AG04450 (cell line): ENCODE measurements around the gene CDC5L. TPM values are rescaled to one million over a fixed set of nuclear protein-coding genes. Genes with fewer than 3 reads are reported as not detected.

Source experiments
- CTCF ChIA-PET: fragments of 300-600, 350-600 bp; formaldehyde crosslinking; extraction: SDS; loops from one replicate; lab custom pipeline; 2022; ENCODE audit warnings: antibody characterized with exemption, inconsistent platforms; lab: Charles Lee
- POLR2A ChIA-PET: fragments of 350-600 bp; formaldehyde crosslinking; extraction: SDS; loops from one replicate; lab custom pipeline; 2021; ENCODE audit warnings: antibody characterized with exemption, inconsistent platforms; lab: Yijun Ruan, JAX
- DNase-seq: peaks from one replicate; pipeline ENCODE4 v3.0.0-alpha.2; 2011; ENCODE audit warnings: low read depth, low spot score
- H3K27ac ChIP-seq: one replicate; pipeline ENCODE4 v1.5.1; 2012; ENCODE audit warnings: low read depth, low read length, control low read depth
- H3K27me3 ChIP-seq: one replicate; pipeline ENCODE4 v1.6.0; 2012; ENCODE audit warnings: low read length; ENCODE audit not compliant: control insufficient read depth, insufficient read depth
- H3K4me3 ChIP-seq: 2 replicates; pipeline ENCODE4 v1.5.1; 2011; ENCODE audit warnings: mild to moderate bottlenecking, low read depth, low read length, control low read depth
- H3K9me3 ChIP-seq: 2 replicates; pipeline ENCODE4 v1.5.1; 2012; ENCODE audit warnings: low read length; ENCODE audit not compliant: control insufficient read depth, insufficient read depth
- polyA plus RNA-seq: library from polyadenylated mRNA; depleted of rRNA; stranded (reverse); fragments of >200 nt; gene quantifications from 2 replicates; pipeline ENCODE4 v1.2.3, GENCODE V29; 2011
- TF ChIP-seq, protein P1 (sequence below): IDR thresholded peaks from 2 replicates; pipeline ENCODE4 v1.5.1; 2011; ENCODE audit warnings: low read depth, low read length, control low read depth, inconsistent platforms

CDC5L gene
- polyA plus RNA-seq, 1 experiment: 22.4 TPM

GRCh38 chr6:44464527-44465310 is 77.2 kb downstream of the CDC5L start:
- no peak overlapping the region for H3K4me3 ChIP-seq
- no peak for DNase-seq
- ChIA-PET POLR2A (no interaction called here), CTCF (interaction anchor here (1.2 to 13.6 kb wide), 4 partner anchors 9 to 152 kb away, joined by 4 to 190 read pairs (median 20); partner anchors contain the start of gene AARS2)
- no peaks in the 10 kb centered on the region; the same call in 1 of the 2 replicates for H3K9me3 ChIP-seq
- no peaks in the 10 kb centered on the region for H3K27me3 ChIP-seq
- no peak overlapping the region for H3K27ac ChIP-seq
- TF ChIP-seq, protein P1, sequence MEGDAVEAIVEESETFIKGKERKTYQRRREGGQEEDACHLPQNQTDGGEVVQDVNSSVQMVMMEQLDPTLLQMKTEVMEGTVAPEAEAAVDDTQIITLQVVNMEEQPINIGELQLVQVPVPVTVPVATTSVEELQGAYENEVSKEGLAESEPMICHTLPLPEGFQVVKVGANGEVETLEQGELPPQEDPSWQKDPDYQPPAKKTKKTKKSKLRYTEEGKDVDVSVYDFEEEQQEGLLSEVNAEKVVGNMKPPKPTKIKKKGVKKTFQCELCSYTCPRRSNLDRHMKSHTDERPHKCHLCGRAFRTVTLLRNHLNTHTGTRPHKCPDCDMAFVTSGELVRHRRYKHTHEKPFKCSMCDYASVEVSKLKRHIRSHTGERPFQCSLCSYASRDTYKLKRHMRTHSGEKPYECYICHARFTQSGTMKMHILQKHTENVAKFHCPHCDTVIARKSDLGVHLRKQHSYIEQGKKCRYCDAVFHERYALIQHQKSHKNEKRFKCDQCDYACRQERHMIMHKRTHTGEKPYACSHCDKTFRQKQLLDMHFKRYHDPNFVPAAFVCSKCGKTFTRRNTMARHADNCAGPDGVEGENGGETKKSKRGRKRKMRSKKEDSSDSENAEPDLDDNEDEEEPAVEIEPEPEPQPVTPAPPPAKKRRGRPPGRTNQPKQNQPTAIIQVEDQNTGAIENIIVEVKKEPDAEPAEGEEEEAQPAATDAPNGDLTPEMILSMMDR: no peak

GRCh38 chr6:44466955-44467354 is 79.4 kb downstream of the CDC5L start:
- CTCF ChIA-PET: interaction anchor here (1.1 to 3.1 kb wide), 3 partner anchors 8 to 36 kb away, joined by 3 to 32 read pairs (median 9); no protein-coding TSS in a partner anchor
- no peaks in the 10 kb centered on the region; the same call in 1 of the 2 replicates for H3K9me3 ChIP-seq
- TF ChIP-seq, protein P1: no peak
- no peak overlapping the region for H3K4me3 ChIP-seq
- no peak for DNase-seq
- no peak overlapping the region for H3K27ac ChIP-seq
- peaks cover 3% of the 10 kb centered on the region for H3K27me3 ChIP-seq
- POLR2A ChIA-PET: no interaction called here

GRCh38 chr6:44468835-44469234 is 81.3 kb downstream of the CDC5L start:
- Histone ChIP-seq H3K27me3 (peaks cover 5% of the 10 kb centered on the region), H3K27ac (no peak overlapping the region), H3K9me3 (no peaks in the 10 kb centered on the region; the same call in 1 of the 2 replicates), H3K4me3 (no peak overlapping the region)
- TF ChIP-seq, protein P1: no peak
- ChIA-PET POLR2A (no interaction called here), CTCF (interaction anchor here (0.6 to 4.1 kb wide), 9 partner anchors 7 to 1197 kb away, joined by 3 to 40 read pairs (median 4); no protein-coding TSS in a partner anchor)
- DNase-seq: no peak

DNA sequence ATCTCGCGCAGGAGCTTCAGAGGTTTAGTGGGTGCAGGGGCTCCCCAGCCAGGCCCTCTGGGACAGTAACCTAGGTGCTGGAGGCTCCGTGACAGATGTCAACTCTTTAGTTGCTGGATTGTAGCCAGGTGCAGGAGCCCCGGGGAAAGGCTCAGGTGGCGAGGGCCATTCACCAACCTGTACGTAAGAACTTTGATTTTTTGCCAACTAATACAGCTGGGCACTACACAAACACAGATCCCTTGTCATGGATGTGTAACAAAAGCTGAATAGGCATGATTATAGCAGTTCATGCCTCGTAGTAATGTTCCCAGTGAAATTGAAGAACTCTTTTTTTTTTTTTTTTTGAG is 82.6 kb downstream of the CDC5L start:
- CTCF ChIA-PET: interaction anchor here (0.7 to 4.1 kb wide), 13 partner anchors 8 to 186 kb away, joined by 3 to 40 read pairs (median 4); no protein-coding TSS in a partner anchor
- no peak for DNase-seq
- Histone ChIP-seq H3K9me3 (no peaks in the 10 kb centered on the region; the same call in 1 of the 2 replicates), H3K27me3 (peaks cover 5% of the 10 kb centered on the region), H3K4me3 (no peak overlapping the region), H3K27ac (no peak overlapping the region)
- TF ChIP-seq, protein P1: no peak
- POLR2A ChIA-PET: interaction anchor here (0.7 kb wide), 1 partner anchor 16 kb away, joined by 4 read pairs; no protein-coding TSS in a partner anchor

- no peaks in the 10 kb centered on the region; the same call in 1 of the 2 replicates for H3K9me3 ChIP-seq
- ChIA-PET CTCF (interaction anchor here (1.1 to 4.1 kb wide), 7 partner anchors 13 to 185 kb away, joined by 3 to 40 read pairs (median 8); no protein-coding TSS in a partner anchor), POLR2A (no interaction called here)
- peaks cover 5% of the 10 kb centered on the region for H3K27me3 ChIP-seq
- no peak overlapping the region for H3K4me3 ChIP-seq
- no peak for DNase-seq
- H3K27ac ChIP-seq: no peak overlapping the region
- TF ChIP-seq, protein P1: no peak
These were observed 83.2 kb downstream of the CDC5L start for GRCh38 chr6:44470746-44471145.
